SJSA1 (cell line): ENCODE data around the gene FAM199X. TPM values are rescaled to one million over a fixed set of nuclear protein-coding genes. Genes with fewer than 3 reads are reported as not detected.
A peak's percentile ranks its signal among the peaks of the same experiment; 100 is the strongest.

Source experiments
- DNase-seq, 2 experiments: peaks; one replicate each; pipeline ENCODE4 v3.0.0-alpha.2; 2015 to 2020; ENCODE audit warnings: low spot score in 2 of 2, low read depth in 1 of 2
- H3K27ac ChIP-seq: fragments of 250-450 bp; sonication (Bioruptor Pico); 2 replicates; pipeline ENCODE4 v1.5.1; 2020; ENCODE audit warnings: mild to moderate bottlenecking, moderate library complexity
- H3K27me3 ChIP-seq: fragments of 250-450 bp; sonication (Bioruptor Pico); replicated peaks from 2 replicates; pipeline ENCODE4 v1.5.1; 2020; ENCODE audit warnings: mild to moderate bottlenecking, moderate library complexity
- H3K36me3 ChIP-seq: fragments of 250-450 bp; sonication (Bioruptor Pico); 2 replicates; pipeline ENCODE4 v1.5.1; 2020; ENCODE audit warnings: mild to moderate bottlenecking
- H3K4me1 ChIP-seq: fragments of 250-450 bp; sonication (Bioruptor Pico); replicated peaks from 2 replicates; pipeline ENCODE4 v1.6.1; 2021; ENCODE audit warnings: mild to moderate bottlenecking
- H3K4me3 ChIP-seq: fragments of 250-450 bp; sonication (Bioruptor Pico); 2 replicates; pipeline ENCODE4 v1.5.1; 2020; ENCODE audit warnings: mild to moderate bottlenecking
- H3K9me3 ChIP-seq: fragments of 250-450 bp; sonication (Bioruptor Pico); replicated peaks from 2 replicates; pipeline ENCODE4 v1.5.1; 2020; ENCODE audit warnings: mild to moderate bottlenecking
- total RNA-seq: library from RNA; depleted of rRNA; stranded (reverse); fragments of >200 nt; shearing (Covaris generic); gene quantifications from 2 replicates; pipeline ENCODE4 v1.2.3, GENCODE V29; 2014

Gene FAM199X
- total RNA-seq, 1 experiment from 2014 or later, result 26.0 TPM

- DNase-seq, result peak; percentile 71 to 81
- peak within 1 kb of the TSS; percentile 68 for H3K4me3 ChIP-seq
- peak within 1 kb of the TSS; percentile 95 for H3K27ac ChIP-seq
- no peaks in the 10 kb centered on the region for H3K9me3 ChIP-seq
- H3K36me3 ChIP-seq, result no peaks in the 10 kb centered on the region
- H3K27me3 ChIP-seq, result no peaks in the 10 kb centered on the region
- H3K4me1 ChIP-seq, result no peaks in the 10 kb centered on the region
Measured at GRCh38 chrX:104156630-104157529, 9.4 kb upstream of the FAM199X start, which contains the start of gene SLC25A53. Gene SLC25A53 (minus strand): TSS chrX:104157009. CDS start chrX:104105257, 51,752 bp downstream.

- Histone ChIP-seq H3K4me3 (peak overlapping the region; percentile 95), H3K27ac (peak overlapping the region; percentile 71)
- no peak for DNase-seq
Measured at GRCh38 chrX:104166735-104167436, 633 bp downstream of the FAM199X start.

GRCh38 chrX:104168127-104168526 is 1.9 kb downstream of the FAM199X start:
- Histone ChIP-seq H3K27ac (no peak overlapping the region), H3K36me3 (peaks cover 7% of the 10 kb centered on the region; the same call in 1 of the 2 replicates), H3K4me1 (0 out of 2 replicates have a peak, but pooled peaks cover 3% of the 10 kb centered on the region), H3K9me3 (no peaks in the 10 kb centered on the region), H3K27me3 (no peaks in the 10 kb centered on the region), H3K4me3 (no peak overlapping the region; the same call in 1 of the 2 replicates)
- no peak for DNase-seq

More at GRCh38 chrX:104166735-104167436, 633 bp downstream of the FAM199X start:
- H3K9me3 ChIP-seq, result no peaks in the 10 kb centered on the region
- H3K36me3 ChIP-seq, result peaks cover 7% of the 10 kb centered on the region; the same call in 1 of the 2 replicates
- H3K4me1 ChIP-seq, result 0 out of 2 replicates have a peak, but pooled peaks cover 3% of the 10 kb centered on the region
- no peaks in the 10 kb centered on the region for H3K27me3 ChIP-seq

- no peaks in the 10 kb centered on the region for H3K27me3 ChIP-seq
- H3K9me3 ChIP-seq, result no peaks in the 10 kb centered on the region
- H3K4me1 ChIP-seq, result no peaks in the 10 kb centered on the region
- H3K27ac ChIP-seq, result no peak overlapping the region
- no peak overlapping the region for H3K4me3 ChIP-seq
- H3K36me3 ChIP-seq, result peaks cover 5% of the 10 kb centered on the region
- DNase-seq, result no peak
Measured at GRCh38 chrX:104172121-104172520, 5.9 kb downstream of the FAM199X start.

- Histone ChIP-seq H3K4me1 (no peaks in the 10 kb centered on the region), H3K27me3 (no peaks in the 10 kb centered on the region), H3K27ac (no peak overlapping the region), H3K4me3 (no peak overlapping the region), H3K9me3 (no peaks in the 10 kb centered on the region), H3K36me3 (peaks cover 6% of the 10 kb centered on the region)
- no peak for DNase-seq
Measured at GRCh38 chrX:104172788-104173187, 6.5 kb downstream of the FAM199X start.

- H3K27me3 ChIP-seq, result no peaks in the 10 kb centered on the region
- no peaks in the 10 kb centered on the region for H3K9me3 ChIP-seq
- H3K4me3 ChIP-seq, result no peak overlapping the region
- DNase-seq, result no peak
- no peak overlapping the region for H3K27ac ChIP-seq
- peaks cover 3% of the 10 kb centered on the region for H3K36me3 ChIP-seq
- H3K4me1 ChIP-seq, result no peaks in the 10 kb centered on the region
Measured at GRCh38 chrX:104173841-104174240, 7.6 kb downstream of the FAM199X start.

GRCh38 chrX:104183685-104184084 is 17.4 kb downstream of the FAM199X start:
- no peaks in the 10 kb centered on the region for H3K9me3 ChIP-seq
- H3K4me1 ChIP-seq, result no peaks in the 10 kb centered on the region
- H3K27me3 ChIP-seq, result no peaks in the 10 kb centered on the region
- no peak for DNase-seq
- peaks cover 22% of the 10 kb centered on the region for H3K36me3 ChIP-seq
- H3K27ac ChIP-seq, result no peak overlapping the region
- no peak overlapping the region for H3K4me3 ChIP-seq

- H3K27me3 ChIP-seq, result no peaks in the 10 kb centered on the region
- peaks cover 1% of the 10 kb centered on the region; the same call in 1 of the 2 replicates for H3K4me1 ChIP-seq
- DNase-seq, result no peak
- H3K36me3 ChIP-seq, result peaks cover 32% of the 10 kb centered on the region
- H3K4me3 ChIP-seq, result no peak overlapping the region
- H3K27ac ChIP-seq, result no peak overlapping the region
- no peaks in the 10 kb centered on the region for H3K9me3 ChIP-seq
Measured at GRCh38 chrX:104187931-104188330, 21.7 kb downstream of the FAM199X start.

GRCh38 chrX:104189837-104190236 is 23.6 kb downstream of the FAM199X start:
- no peaks in the 10 kb centered on the region for H3K27me3 ChIP-seq
- DNase-seq, result no peak
- H3K9me3 ChIP-seq, result no peaks in the 10 kb centered on the region
- H3K36me3 ChIP-seq, result peaks cover 28% of the 10 kb centered on the region
- no peak overlapping the region for H3K4me3 ChIP-seq
- no peak overlapping the region for H3K27ac ChIP-seq
- peaks cover 11% of the 10 kb centered on the region for H3K4me1 ChIP-seq

GRCh38 chrX:104193485-104193884 is 27.2 kb downstream of the FAM199X start:
- Histone ChIP-seq H3K27ac (no peak overlapping the region; the same call in 1 of the 2 replicates), H3K4me1 (peaks cover 11% of the 10 kb centered on the region), H3K9me3 (no peaks in the 10 kb centered on the region), H3K36me3 (peaks cover 20% of the 10 kb centered on the region), H3K27me3 (no peaks in the 10 kb centered on the region), H3K4me3 (no peak overlapping the region)
- peak in 1 of 2 experiments; percentile 34 for DNase-seq

- no peak for DNase-seq
- no peak overlapping the region for H3K4me3 ChIP-seq
- peaks cover 14% of the 10 kb centered on the region for H3K36me3 ChIP-seq
- H3K9me3 ChIP-seq, result no peaks in the 10 kb centered on the region
- no peak overlapping the region for H3K27ac ChIP-seq
- H3K27me3 ChIP-seq, result no peaks in the 10 kb centered on the region
- peaks cover 11% of the 10 kb centered on the region for H3K4me1 ChIP-seq
Measured at GRCh38 chrX:104195013-104195412, 28.8 kb downstream of the FAM199X start.

GRCh38 chrX:104195489-104196084 is 29.3 kb downstream of the FAM199X start:
- Histone ChIP-seq H3K27ac (no peak overlapping the region), H3K36me3 (peaks cover 14% of the 10 kb centered on the region), H3K4me3 (no peak overlapping the region), H3K4me1 (peaks cover 11% of the 10 kb centered on the region), H3K27me3 (no peaks in the 10 kb centered on the region), H3K9me3 (no peaks in the 10 kb centered on the region)
- DNase-seq, result peak in 1 of 2 experiments; percentile 10

GRCh38 chrX:104205548-104205947 is 39.3 kb downstream of the FAM199X start:
- Histone ChIP-seq H3K4me3 (no peak overlapping the region), H3K27me3 (no peaks in the 10 kb centered on the region), H3K27ac (no peak overlapping the region), H3K36me3 (peaks cover 5% of the 10 kb centered on the region; the same call in 1 of the 2 replicates), H3K9me3 (no peaks in the 10 kb centered on the region), H3K4me1 (no peaks in the 10 kb centered on the region)
- DNase-seq, result no peak
